ENCODE results near the gene INTS11.

Gene INTS11

DNA sequence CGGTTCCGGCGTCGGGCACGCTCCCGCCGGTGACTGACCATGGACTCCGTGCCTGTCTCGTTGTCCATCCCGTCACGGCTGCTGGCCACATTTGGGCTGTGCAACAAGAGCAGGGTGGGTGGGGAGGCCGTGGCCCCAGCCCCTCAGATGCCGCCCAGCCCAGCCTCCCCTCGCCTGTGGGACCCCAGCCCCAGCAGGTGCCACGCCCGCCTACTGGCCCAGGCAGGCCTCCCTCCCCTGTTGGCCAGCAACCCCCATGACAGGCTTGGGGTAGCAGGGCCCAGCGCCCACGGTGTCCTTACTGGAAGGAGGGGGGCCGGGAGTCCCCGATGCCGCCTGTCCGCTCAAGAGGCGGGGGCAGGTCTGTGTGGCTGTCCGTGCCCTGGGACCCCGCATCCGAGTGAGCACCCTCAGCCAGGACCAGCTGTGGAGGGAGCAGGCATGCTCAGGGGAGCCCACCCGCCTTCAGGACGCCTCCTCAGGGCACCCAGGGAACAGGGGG is 17.7 kb upstream of the INTS11 start:
- Histone ChIP-seq H3K4me1 (ENCODE audit: control insufficient read depth, insufficient read depth, low read length, unreplicated experiment) (peaks cover 33% of the 10 kb centered on the region), H3K4me3 (ENCODE audit: low read depth, low read length) (no peak overlapping the region), H3K79me2 (ENCODE audit: control insufficient read depth, insufficient read depth, low read length, unreplicated experiment) (peaks cover 51% of the 10 kb centered on the region), H3K27ac (ENCODE audit: low read depth, low read length) (no peak overlapping the region), H2AFZ (ENCODE audit: low read length, unreplicated experiment) (no peak overlapping the region), H3K27me3 (ENCODE audit: insufficient read depth, low read length) (no peaks in the 10 kb centered on the region), H3K36me3 (ENCODE audit: insufficient read depth, low read length) (peaks cover 11% of the 10 kb centered on the region; the same call in 1 of the 2 replicates)

DNA sequence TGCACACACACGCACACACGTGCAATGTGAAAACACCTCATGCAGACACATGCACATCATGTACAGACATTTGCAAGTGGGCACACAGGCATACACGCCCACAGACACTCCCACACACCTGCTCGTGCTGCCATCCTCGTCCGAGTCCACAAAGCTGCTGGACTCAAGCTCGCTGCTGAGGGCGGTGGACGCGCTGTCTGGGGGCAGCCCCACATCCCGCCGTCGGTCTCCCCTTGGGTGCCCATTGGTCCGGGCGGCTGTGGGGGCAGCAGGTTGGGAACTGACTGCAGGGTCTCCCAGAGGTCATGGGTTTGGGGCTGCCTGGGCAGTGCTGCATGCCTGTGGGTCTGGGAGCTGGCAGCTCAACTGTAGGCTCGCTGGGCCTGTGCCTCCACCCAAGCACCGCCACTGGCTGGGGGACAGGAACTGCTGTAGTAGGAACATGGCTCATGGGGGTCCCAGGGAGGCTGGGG is 17.1 kb upstream of the INTS11 start:
- Histone ChIP-seq H3K79me2 (ENCODE audit: control insufficient read depth, insufficient read depth, low read length, unreplicated experiment) (peaks cover 46% of the 10 kb centered on the region), H3K4me1 (ENCODE audit: control insufficient read depth, insufficient read depth, low read length, unreplicated experiment) (peaks cover 28% of the 10 kb centered on the region), H3K27ac (ENCODE audit: low read depth, low read length) (no peak overlapping the region)

DNA sequence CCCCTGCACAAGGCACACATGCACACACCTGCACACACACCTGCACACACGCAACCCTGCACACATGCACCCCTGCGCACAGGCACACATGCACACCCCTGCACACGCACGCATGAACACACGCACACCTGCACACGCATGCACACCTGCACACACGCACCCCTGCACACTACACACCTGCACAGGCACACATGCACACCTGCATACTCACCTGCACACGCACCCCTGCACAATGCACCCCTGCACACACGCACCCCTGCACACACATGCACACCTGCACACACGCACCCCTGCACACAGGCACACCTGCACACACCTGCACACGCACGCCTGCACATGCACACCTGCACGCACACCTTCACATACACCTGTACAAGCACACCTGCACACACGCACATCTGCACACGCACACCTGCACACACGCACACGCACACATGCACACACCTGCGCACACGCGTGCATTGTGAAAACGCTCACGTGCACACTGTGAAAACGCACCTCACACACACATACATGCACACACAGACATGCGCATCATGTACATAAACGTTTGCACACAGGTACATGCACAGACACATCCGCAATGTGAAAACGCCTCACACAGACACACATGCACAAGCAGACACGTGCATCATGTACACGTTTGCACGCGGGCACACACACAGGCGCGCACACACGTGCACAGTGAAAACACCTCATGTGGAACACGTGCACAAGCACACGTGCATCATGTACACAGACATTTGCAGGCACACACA is 16.5 kb upstream of the INTS11 start:
- H3K36me3 ChIP-seq (ENCODE audit: insufficient read depth, low read length): peaks cover 11% of the 10 kb centered on the region; the same call in 1 of the 2 replicates

More for the DNA sequence above, 17.1 kb upstream of the INTS11 start:
- H3K36me3 ChIP-seq (ENCODE audit: insufficient read depth, low read length): peaks cover 11% of the 10 kb centered on the region; the same call in 1 of the 2 replicates
- H3K4me3 ChIP-seq (ENCODE audit: low read depth, low read length): no peak overlapping the region
- H2AFZ ChIP-seq (ENCODE audit: low read length, unreplicated experiment): no peak overlapping the region
- no peaks in the 10 kb centered on the region for H3K27me3 ChIP-seq (ENCODE audit: insufficient read depth, low read length)

GRCh38 chr1:1340185-1340584 is 15.7 kb upstream of the INTS11 start:
- peaks cover 11% of the 10 kb centered on the region; the same call in 1 of the 2 replicates for H3K36me3 ChIP-seq (ENCODE audit: insufficient read depth, low read length)
- no peaks in the 10 kb centered on the region for H3K27me3 ChIP-seq (ENCODE audit: insufficient read depth, low read length)
- H2AFZ ChIP-seq (ENCODE audit: low read length, unreplicated experiment): no peak overlapping the region
- H3K4me1 ChIP-seq (ENCODE audit: control insufficient read depth, insufficient read depth, low read length, unreplicated experiment): peaks cover 14% of the 10 kb centered on the region
- no peak overlapping the region for H3K4me3 ChIP-seq (ENCODE audit: low read depth, low read length)
- H3K79me2 ChIP-seq (ENCODE audit: control insufficient read depth, insufficient read depth, low read length, unreplicated experiment): peaks cover 32% of the 10 kb centered on the region
- no peak overlapping the region for H3K27ac ChIP-seq (ENCODE audit: low read depth, low read length)

More for the DNA sequence above, 16.5 kb upstream of the INTS11 start:
- Histone ChIP-seq H3K4me3 (ENCODE audit: low read depth, low read length) (no peak overlapping the region), H3K79me2 (ENCODE audit: control insufficient read depth, insufficient read depth, low read length, unreplicated experiment) (peaks cover 39% of the 10 kb centered on the region), H3K4me1 (ENCODE audit: control insufficient read depth, insufficient read depth, low read length, unreplicated experiment) (peaks cover 22% of the 10 kb centered on the region), H2AFZ (ENCODE audit: low read length, unreplicated experiment) (no peak overlapping the region), H3K27me3 (ENCODE audit: insufficient read depth, low read length) (no peaks in the 10 kb centered on the region), H3K27ac (ENCODE audit: low read depth, low read length) (no peak overlapping the region)

- Histone ChIP-seq H3K4me3 (ENCODE audit: low read depth, low read length) (no peak overlapping the region), H3K27ac (ENCODE audit: low read depth, low read length) (no peak overlapping the region), H3K36me3 (ENCODE audit: insufficient read depth, low read length) (peaks cover 11% of the 10 kb centered on the region; the same call in 1 of the 2 replicates), H3K4me1 (ENCODE audit: control insufficient read depth, insufficient read depth, low read length, unreplicated experiment) (peaks cover 2% of the 10 kb centered on the region), H2AFZ (ENCODE audit: low read length, unreplicated experiment) (no peak overlapping the region), H3K27me3 (ENCODE audit: insufficient read depth, low read length) (no peaks in the 10 kb centered on the region), H3K79me2 (ENCODE audit: control insufficient read depth, insufficient read depth, low read length, unreplicated experiment) (peaks cover 13% of the 10 kb centered on the region)
Observed at GRCh38 chr1:1338278-1338677, 13.8 kb upstream of the INTS11 start.

DNA sequence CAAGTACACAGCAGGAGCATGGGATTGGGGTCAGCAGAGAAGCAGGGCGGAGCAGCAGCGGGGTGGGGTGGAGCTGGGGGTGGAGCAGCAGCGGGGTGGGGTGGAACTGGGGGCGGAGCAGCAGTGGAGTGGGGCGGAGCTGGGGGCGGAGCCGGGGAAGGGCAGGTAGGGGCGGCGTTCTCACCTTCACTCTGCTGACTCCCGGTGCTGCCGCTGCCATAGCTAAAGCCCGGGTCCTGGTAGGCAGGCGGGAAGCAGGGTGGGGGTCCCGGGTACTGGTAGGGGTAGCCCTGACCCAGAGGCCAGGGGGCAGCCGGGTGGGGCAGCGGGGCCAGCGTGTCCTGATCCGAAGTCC is 13.3 kb upstream of the INTS11 start:
- Histone ChIP-seq H3K27me3 (ENCODE audit: insufficient read depth, low read length) (no peaks in the 10 kb centered on the region), H3K79me2 (ENCODE audit: control insufficient read depth, insufficient read depth, low read length, unreplicated experiment) (peaks cover 7% of the 10 kb centered on the region), H2AFZ (ENCODE audit: low read length, unreplicated experiment) (no peak overlapping the region), H3K4me1 (ENCODE audit: control insufficient read depth, insufficient read depth, low read length, unreplicated experiment) (no peaks in the 10 kb centered on the region), H3K36me3 (ENCODE audit: insufficient read depth, low read length) (peaks cover 11% of the 10 kb centered on the region; the same call in 1 of the 2 replicates), H3K27ac (ENCODE audit: low read depth, low read length) (no peak overlapping the region), H3K4me3 (ENCODE audit: low read depth, low read length) (no peak overlapping the region)

- no peak overlapping the region for H3K27ac ChIP-seq (ENCODE audit: low read depth, low read length)
- no peak overlapping the region for H3K4me3 ChIP-seq (ENCODE audit: low read depth, low read length)
- peaks cover 11% of the 10 kb centered on the region; the same call in 1 of the 2 replicates for H3K36me3 ChIP-seq (ENCODE audit: insufficient read depth, low read length)
- H3K79me2 ChIP-seq (ENCODE audit: control insufficient read depth, insufficient read depth, low read length, unreplicated experiment): peaks cover 2% of the 10 kb centered on the region
- no peaks in the 10 kb centered on the region for H3K4me1 ChIP-seq (ENCODE audit: control insufficient read depth, insufficient read depth, low read length, unreplicated experiment)
- no peak overlapping the region for H2AFZ ChIP-seq (ENCODE audit: low read length, unreplicated experiment)
- no peaks in the 10 kb centered on the region for H3K27me3 ChIP-seq (ENCODE audit: insufficient read depth, low read length)
Observed at GRCh38 chr1:1336931-1337792, 12.7 kb upstream of the INTS11 start.

DNA sequence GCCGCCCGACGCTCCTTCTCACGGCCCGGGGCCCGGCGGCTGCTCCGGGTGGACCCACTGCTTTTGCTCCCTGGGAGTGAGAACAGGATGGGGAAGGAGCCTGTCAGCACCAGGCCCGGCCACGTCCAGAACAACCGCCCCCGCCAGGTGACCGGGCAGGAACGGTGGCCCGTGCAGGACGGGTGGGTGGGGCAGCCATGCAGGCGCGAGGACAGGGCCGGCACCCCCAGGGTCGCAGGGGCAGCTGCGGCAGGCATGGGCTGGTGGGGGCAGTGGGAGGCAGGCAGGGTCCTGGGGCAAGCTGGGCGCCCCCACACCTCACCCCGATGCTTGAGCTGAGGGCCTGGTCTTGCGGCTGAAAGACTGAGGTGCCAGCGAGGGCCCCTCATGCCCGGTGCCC is 12.0 kb upstream of the INTS11 start:
- Histone ChIP-seq H3K27ac (ENCODE audit: low read depth, low read length) (no peak overlapping the region), H3K79me2 (ENCODE audit: control insufficient read depth, insufficient read depth, low read length, unreplicated experiment) (no peaks in the 10 kb centered on the region), H3K36me3 (ENCODE audit: insufficient read depth, low read length) (peaks cover 9% of the 10 kb centered on the region; the same call in 1 of the 2 replicates), H3K27me3 (ENCODE audit: insufficient read depth, low read length) (no peaks in the 10 kb centered on the region), H3K4me3 (ENCODE audit: low read depth, low read length) (no peak overlapping the region), H2AFZ (ENCODE audit: low read length, unreplicated experiment) (no peak overlapping the region), H3K4me1 (ENCODE audit: control insufficient read depth, insufficient read depth, low read length, unreplicated experiment) (no peaks in the 10 kb centered on the region)

DNA sequence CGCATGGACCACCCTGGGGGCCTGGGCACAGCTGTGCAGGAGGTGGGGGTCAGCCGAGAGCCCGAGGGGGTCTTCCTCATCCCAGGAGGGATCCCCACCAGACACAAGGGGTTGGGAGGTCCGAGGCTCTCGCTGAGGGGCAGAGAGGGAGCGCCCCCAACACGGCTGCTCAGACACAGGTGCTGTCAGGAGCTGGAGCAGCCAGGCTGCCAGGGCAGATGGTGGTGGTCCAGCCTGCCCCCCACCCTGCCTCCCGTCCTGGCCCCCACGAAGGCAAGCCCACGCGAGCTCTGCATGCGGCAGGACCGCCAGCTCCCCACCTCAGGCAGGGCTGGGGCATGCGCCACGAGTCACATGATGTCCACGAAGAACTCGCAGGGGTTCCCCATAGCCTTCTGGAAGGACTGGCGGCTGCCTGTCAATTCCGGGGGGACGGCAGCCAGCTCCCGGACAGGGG is 11.4 kb upstream of the INTS11 start:
- Histone ChIP-seq H3K27ac (ENCODE audit: low read depth, low read length) (no peak overlapping the region), H2AFZ (ENCODE audit: low read length, unreplicated experiment) (no peak overlapping the region), H3K36me3 (ENCODE audit: insufficient read depth, low read length) (peaks cover 3% of the 10 kb centered on the region; the same call in 1 of the 2 replicates), H3K4me1 (ENCODE audit: control insufficient read depth, insufficient read depth, low read length, unreplicated experiment) (no peaks in the 10 kb centered on the region), H3K79me2 (ENCODE audit: control insufficient read depth, insufficient read depth, low read length, unreplicated experiment) (no peaks in the 10 kb centered on the region), H3K27me3 (ENCODE audit: insufficient read depth, low read length) (no peaks in the 10 kb centered on the region), H3K4me3 (ENCODE audit: low read depth, low read length) (no peak overlapping the region)

DNA sequence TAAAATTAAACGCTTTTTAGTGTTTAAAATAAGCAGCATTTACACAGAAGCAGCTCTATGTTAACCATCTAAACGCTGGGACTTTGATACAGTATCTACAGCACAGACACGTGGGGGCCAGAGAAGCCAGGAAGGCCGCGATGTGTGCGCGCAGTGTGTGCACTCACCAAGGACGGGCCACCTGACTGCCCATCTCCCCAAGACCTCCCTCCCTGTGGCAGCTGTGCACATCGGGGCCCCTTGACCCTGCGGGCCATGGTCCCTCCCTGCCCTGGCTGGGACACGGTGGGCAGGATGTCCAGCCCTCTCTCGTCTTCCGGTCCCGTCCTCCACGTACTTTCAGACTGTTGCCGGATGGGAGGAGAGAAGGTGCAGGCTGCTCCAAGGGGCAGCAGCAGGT is 10.8 kb upstream of the INTS11 start:
- peaks cover 3% of the 10 kb centered on the region; the same call in 1 of the 2 replicates for H3K36me3 ChIP-seq (ENCODE audit: insufficient read depth, low read length)
- peaks cover 3% of the 10 kb centered on the region for H3K4me1 ChIP-seq (ENCODE audit: control insufficient read depth, insufficient read depth, low read length, unreplicated experiment)

More for the DNA sequence above, 10.8 kb upstream of the INTS11 start:
- Histone ChIP-seq H3K27ac (ENCODE audit: low read depth, low read length) (no peak overlapping the region), H3K79me2 (ENCODE audit: control insufficient read depth, insufficient read depth, low read length, unreplicated experiment) (no peaks in the 10 kb centered on the region), H2AFZ (ENCODE audit: low read length, unreplicated experiment) (no peak overlapping the region), H3K27me3 (ENCODE audit: insufficient read depth, low read length) (no peaks in the 10 kb centered on the region), H3K4me3 (ENCODE audit: low read depth, low read length) (no peak overlapping the region)

Data from ACC112 (cell line).